Measurements from ENCODE around the gene AP1S1. TPM values are rescaled to one million over a fixed set of nuclear protein-coding genes. Genes with fewer than 3 reads are reported as not detected.

The AP1S1 gene
- total and polyA plus RNA-seq, 2 of the 13 experiments (the other 11 are each of a cell fraction or from before 2014, with no cell fraction given), result 57.5 to 68.1 TPM

DNA sequence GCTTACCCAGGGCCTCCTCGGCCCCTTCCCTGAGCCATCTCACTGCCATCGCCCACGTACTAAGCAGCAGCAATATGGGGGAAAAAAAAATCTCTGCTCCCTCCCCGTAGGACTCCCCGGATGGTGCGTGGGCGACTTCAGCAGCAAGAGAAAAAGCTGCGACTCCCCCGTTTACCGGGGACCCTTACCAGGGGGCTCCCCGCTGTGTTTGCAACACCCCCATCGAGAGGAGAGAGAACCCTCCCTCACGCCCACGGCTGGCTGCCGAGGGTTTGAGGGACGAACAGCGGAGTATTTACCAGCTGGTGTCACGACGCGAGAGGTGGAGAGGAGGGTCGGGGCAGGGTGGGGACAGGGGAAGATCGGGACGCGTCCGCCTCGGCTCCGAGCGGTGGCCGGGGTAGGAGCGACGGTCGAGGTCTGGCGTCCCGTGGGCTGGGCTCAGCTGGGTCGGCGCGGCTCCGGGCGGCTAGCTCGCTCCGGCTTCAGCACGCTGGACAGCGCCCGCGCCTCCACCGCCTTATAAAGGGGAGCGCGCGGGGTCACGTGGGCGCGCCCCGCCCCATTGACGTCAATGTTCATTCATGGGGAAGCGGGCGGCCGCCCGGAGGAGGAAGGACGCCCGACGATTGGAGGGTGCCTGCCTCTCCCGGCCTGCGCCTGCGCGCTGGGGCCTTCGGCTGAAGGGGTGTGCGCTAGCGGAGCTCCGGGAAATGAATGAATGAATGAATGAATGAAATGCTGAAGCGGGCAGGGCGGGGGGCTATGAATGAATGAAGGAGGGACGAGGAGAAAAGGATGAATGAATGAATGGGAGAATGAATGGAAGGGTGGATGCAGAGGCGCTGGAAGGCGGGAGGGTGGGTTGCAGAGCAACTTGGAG, 11.0 kb downstream of the AP1S1 start, which contains the start of gene VGF (continued):
- TF ChIP-seq ZFP36L1 (CRISPR knock-in tag; IDR thresholded peaks at IDR 0.05), result peak; percentile 98
- no peak for TF ChIP-seq SKI (IDR thresholded peaks at IDR 0.05; ENCODE audit: partially characterized antibody)
- TF ChIP-seq, protein P1, sequence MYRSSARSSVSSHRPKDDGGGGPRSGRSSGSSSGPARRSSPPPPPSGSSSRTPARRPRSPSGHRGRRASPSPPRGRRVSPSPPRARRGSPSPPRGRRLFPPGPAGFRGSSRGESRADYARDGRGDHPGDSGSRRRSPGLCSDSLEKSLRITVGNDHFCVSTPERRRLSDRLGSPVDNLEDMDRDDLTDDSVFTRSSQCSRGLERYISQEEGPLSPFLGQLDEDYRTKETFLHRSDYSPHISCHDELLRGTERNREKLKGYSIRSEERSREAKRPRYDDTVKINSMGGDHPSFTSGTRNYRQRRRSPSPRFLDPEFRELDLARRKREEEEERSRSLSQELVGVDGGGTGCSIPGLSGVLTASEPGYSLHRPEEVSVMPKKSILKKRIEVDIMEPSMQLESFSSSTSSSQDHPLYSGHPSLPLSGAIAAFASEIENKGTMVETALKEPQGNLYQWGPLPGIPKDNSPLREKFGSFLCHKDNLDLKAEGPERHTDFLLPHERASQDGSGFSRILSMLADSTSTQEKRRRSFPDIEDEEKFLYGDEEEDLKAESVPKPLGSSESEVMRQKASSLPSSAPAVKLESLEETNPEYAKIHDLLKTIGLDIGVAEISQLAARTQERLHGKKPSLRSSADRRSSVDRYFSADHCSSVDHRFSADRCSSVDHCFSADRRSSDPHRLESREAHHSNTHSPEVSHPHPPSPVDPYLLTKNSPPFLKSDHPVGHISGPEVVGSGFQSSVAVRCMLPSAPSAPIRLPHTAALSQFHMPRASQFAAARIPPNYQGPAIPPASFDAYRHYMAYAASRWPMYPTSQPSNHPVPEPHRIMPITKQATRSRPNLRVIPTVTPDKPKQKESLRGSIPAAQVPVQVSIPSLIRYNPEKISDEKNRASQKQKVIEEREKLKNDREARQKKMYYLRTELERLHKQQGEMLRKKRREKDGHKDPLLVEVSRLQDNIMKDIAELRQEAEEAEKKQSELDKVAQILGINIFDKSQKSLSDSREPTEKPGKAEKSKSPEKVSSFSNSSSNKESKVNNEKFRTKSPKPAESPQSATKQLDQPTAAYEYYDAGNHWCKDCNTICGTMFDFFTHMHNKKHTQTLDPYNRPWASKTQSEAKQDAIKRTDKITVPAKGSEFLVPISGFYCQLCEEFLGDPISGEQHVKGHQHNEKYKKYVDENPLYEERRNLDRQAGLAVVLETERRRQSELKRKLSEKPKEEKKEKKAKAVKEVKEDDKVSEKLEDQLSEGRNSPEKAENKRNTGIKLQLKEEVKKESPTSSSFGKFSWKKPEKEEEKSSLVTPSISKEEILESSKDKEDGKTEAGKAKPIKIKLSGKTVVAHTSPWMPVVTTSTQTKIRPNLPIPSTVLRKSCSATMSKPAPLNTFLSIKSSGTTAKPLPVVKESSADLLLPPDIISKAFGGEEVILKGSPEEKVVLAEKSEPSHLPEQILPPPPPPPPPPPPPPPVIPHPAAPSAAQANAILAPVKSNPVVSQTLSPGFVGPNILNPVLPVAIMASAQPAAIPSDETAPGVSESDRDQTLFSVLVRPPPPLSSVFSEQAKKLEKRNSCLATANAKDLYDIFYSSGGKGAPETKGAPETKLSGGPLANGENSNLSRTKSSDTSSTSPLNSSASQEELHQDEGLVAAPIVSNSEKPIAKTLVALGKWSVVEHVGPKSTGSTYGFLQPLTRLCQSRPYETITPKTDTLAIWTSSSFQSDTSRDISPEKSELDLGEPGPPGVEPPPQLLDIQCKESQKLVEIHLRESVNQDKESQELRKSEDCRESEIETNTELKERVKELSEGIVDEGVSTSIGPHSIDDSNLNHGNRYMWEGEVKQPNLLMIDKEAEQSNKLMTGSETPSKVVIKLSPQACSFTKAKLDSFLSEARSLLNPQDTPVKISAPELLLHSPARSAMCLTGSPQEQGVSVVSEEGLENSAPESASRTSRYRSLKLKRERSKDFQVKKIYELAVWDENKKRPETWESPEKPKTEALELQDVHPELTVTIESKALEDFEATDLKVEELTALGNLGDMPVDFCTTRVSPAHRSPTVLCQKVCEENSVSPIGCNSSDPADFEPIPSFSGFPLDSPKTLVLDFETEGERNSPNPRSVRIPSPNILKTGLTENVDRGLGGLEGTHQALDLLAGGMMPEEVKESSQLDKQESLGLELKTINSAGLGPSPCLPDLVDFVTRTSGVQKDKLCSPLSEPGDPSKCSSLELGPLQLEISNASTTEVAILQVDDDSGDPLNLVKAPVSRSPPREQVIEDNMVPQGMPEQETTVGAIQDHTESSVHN (CRISPR knock-in tag; IDR thresholded peaks at IDR 0.05), result peak; percentile 59; the same call in 1 of the 2 replicates
- TF ChIP-seq SOX5 (CRISPR knock-in tag; IDR thresholded peaks at IDR 0.05; ENCODE audit: borderline replicate concordance), result peak; percentile 78; the same call in 1 of the 2 replicates
- peak; percentile 78 for TF ChIP-seq PHF20 (CRISPR knock-in tag; IDR thresholded peaks at IDR 0.05)
- TF ChIP-seq RFX3 (CRISPR knock-in tag; IDR thresholded peaks at IDR 0.05), result peak; percentile 53; the same call in 1 of the 2 replicates
- peak; percentile 99 for TF ChIP-seq ZNF766 (CRISPR knock-in tag; IDR thresholded peaks at IDR 0.05; ENCODE audit: borderline replicate concordance)
- TF ChIP-seq KLF9 (CRISPR knock-in tag; IDR thresholded peaks at IDR 0.05; ENCODE audit: low read depth), result peak; percentile 89; the same call in 1 of the 2 replicates
- TF ChIP-seq SMARCE1 (IDR thresholded peaks at IDR 0.05; ENCODE audit: borderline replicate concordance), result no peak
- TF ChIP-seq HOXA7 (CRISPR knock-in tag; IDR thresholded peaks at IDR 0.05), result 0 out of 2 replicates have a peak, but pooled peaks have one; percentile 69
- TF ChIP-seq, protein P2, sequence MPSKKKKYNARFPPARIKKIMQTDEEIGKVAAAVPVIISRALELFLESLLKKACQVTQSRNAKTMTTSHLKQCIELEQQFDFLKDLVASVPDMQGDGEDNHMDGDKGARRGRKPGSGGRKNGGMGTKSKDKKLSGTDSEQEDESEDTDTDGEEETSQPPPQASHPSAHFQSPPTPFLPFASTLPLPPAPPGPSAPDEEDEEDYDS (CRISPR knock-in tag; IDR thresholded peaks at IDR 0.05), result peak; percentile 92
- peak; percentile 95 for TF ChIP-seq CENPT (CRISPR knock-in tag; IDR thresholded peaks at IDR 0.05; ENCODE audit: low read depth)
- TF ChIP-seq, protein P3, sequence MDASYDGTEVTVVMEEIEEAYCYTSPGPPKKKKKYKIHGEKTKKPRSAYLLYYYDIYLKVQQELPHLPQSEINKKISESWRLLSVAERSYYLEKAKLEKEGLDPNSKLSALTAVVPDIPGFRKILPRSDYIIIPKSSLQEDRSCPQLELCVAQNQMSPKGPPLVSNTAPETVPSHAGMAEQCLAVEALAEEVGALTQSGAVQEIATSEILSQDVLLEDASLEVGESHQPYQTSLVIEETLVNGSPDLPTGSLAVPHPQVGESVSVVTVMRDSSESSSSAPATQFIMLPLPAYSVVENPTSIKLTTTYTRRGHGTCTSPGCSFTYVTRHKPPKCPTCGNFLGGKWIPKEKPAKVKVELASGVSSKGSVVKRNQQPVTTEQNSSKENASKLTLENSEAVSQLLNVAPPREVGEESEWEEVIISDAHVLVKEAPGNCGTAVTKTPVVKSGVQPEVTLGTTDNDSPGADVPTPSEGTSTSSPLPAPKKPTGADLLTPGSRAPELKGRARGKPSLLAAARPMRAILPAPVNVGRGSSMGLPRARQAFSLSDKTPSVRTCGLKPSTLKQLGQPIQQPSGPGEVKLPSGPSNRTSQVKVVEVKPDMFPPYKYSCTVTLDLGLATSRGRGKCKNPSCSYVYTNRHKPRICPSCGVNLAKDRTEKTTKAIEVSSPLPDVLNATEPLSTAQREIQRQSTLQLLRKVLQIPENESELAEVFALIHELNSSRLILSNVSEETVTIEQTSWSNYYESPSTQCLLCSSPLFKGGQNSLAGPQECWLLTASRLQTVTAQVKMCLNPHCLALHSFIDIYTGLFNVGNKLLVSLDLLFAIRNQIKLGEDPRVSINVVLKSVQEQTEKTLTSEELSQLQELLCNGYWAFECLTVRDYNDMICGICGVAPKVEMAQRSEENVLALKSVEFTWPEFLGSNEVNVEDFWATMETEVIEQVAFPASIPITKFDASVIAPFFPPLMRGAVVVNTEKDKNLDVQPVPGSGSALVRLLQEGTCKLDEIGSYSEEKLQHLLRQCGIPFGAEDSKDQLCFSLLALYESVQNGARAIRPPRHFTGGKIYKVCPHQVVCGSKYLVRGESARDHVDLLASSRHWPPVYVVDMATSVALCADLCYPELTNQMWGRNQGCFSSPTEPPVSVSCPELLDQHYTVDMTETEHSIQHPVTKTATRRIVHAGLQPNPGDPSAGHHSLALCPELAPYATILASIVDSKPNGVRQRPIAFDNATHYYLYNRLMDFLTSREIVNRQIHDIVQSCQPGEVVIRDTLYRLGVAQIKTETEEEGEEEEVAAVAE (CRISPR knock-in tag; IDR thresholded peaks at IDR 0.05; ENCODE audit: borderline replicate concordance), result peak; percentile 97
- TF ChIP-seq MEIS1 (CRISPR knock-in tag; IDR thresholded peaks at IDR 0.05; ENCODE audit: borderline replicate concordance), result peak; percentile 41; the same call in 1 of the 2 replicates
- peak; percentile 53 for TF ChIP-seq PHF5A (CRISPR knock-in tag; IDR thresholded peaks at IDR 0.05; ENCODE audit: low read depth, unreplicated experiment)
- peak; percentile 100 for TF ChIP-seq ZNF749 (CRISPR knock-in tag; IDR thresholded peaks at IDR 0.05; ENCODE audit: borderline replicate concordance)

Measured in HepG2 (cell line).